ENCODE results near the gene FBXO17. TPM values are rescaled to one million over a fixed set of nuclear protein-coding genes. Genes with fewer than 3 reads are reported as not detected.
"Not testable (repeated sequence)": the region's sequence is repeated elsewhere in the genome, so short reads cannot be mapped to it uniquely, and the experiment has no call there.

Gene FBXO17, protein sequence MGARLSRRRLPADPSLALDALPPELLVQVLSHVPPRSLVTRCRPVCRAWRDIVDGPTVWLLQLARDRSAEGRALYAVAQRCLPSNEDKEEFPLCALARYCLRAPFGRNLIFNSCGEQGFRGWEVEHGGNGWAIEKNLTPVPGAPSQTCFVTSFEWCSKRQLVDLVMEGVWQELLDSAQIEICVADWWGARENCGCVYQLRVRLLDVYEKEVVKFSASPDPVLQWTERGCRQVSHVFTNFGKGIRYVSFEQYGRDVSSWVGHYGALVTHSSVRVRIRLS
- 25.2 and 82.6 TPM in 2 replicates for total RNA-seq

DNA sequence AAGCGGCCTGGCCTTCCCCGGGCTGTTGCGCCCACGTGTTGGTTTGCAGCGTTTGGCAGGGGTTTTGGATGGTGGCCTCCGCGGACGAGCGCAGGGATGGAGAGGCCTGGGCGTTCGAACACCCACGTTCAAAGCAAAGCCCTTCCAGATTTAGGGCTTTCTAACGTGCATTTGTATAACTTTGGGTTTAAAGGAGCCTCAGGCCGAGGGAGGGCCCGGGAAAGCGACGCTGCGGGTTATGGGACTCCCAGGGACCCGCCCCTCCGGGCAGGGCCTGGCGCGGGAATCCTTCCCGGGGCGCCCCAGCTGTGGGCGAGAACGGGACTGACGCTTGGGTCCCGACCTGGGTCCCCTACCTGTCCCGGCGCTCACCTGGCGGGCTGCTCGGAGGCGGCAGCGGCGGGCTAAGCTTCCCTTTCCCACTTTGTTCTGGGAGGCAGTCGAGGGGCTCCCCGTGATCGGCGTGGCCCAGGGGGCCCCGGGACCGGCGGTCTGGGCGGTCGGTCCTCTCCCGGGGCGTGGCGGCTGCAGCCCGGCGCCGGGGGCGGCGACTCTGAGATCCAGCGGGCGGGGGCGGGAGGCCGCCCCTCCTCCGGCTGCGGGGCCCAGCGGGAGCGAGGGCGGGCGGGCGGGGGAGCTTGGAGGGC, at the start of gene FBXO17:
Gene FBXO17, minus strand, starts transcription at position 529 of the 647 bp plus-strand sequence. CDS start 25,423 bp downstream, outside the sequence.
- DNase-seq (ENCODE audit: low read depth), result peak; percentile 36

DNA sequence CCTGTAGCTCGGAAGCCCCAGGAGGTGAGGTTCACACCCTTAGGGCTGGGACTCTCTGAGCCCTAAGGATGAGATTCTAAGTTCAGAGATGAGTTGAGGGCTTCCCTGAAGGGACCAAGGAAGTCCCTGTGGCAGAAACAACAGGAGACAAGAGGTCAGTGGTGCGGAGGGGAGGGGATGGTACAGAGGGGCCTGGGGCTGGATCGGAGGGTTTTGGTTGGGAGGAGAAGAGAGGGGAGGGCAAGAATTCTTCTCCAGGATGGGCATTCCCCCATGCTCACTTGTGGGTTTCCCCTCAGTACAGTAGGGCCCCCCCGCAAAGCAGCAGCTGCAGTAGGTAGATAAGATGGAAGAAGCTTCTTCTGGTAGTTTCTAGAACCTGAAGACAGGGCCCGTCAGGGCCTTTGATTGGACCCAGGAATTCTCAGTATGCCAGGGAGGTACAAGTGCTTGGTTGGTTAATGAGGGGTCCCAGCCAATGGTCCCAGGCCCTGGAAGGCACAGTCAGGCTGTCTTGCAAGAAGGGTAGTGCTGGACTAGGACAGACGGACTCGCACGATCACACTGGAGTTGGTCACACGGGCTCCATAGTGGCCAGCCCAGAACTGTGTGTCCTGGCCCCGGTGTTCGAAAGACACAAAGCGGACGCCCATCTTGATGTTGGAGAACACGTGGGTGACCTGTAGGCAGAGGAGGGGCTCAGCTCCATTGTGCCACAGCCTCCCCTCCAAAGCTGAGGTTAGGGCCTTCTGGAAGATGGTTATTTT, 49.5 kb upstream of the FBXO17 start:
- DNase-seq (ENCODE audit: low read depth), result no peak

DNA sequence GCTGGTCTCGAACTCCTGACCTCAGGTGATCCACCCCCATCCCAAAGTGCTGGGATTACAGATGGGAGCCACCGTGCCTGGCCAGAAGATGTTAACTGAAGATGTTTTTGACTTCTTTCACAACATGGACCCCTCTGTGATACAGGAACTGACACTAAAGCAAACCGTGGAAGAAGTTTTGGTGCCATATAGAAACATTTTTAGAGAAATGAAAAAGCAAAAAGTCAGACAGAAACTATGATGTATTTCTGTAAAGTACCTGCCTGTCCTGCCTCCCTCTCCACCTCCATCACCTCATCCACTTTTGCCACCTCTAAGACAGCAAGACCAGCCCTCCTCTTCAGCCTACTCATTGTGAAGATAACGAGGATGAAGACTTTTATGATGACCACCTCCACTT, 45.5 kb upstream of the FBXO17 start:
- DNase-seq (ENCODE audit: low read depth), result no peak

DNA sequence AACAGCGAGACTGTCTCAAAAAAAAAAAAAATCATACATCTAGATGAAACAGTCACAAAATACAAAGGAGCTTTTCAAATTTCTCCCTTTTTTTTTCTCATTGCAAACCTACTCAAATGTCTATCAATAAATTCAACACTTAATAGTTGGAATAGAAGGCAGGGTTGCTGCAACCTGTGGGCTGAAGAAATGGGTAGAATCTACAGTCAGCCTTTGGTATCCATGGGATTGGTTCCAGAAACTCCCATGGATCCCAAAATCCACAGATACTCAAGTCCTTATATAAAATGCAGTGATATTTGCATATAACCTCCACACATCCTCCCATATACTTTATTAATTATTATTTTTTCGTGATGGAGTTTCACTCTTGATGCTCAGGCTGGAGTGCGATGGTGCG, 42.1 kb upstream of the FBXO17 start:
- no peak for DNase-seq (ENCODE audit: low read depth)

DNA sequence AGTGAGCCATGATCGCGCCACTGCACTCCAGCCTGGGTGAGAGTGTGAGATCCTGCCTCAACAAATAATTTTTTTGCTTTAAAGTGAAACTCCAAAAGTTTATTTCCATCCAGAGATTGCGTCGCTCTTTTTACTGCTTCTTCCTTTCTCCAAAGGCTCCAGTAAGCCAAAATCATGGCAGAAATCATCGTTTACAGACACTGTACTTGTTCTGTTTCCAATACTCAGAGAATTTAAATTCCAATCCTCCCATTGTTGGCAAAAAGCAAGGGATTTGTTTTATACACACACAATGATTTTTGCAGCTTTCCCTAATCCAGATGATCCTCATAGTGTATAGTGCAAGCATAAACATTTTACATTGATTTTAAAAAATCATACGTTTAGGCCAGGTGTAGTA, 41.5 kb upstream of the FBXO17 start:
- DNase-seq (ENCODE audit: low read depth), result no peak

DNA sequence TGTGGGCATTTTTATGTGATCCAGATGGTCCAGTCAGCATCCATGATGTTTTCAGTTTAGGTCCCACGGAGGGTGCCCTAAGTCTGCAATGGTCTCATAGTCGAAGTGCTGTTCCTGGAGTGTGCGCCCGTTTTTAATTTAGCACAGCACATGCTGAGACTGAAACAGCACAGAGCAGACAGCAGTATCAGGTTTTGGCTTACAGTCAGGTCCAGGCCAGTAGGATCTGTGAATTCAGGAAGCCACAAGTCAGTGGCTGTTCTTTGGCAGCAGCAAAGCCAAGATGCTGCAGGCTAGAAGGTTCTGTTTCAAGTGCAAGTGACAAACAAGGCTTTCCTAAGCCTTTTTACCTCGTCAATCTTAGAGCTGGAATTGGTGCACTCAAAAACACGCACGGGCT, 38.5 kb upstream of the FBXO17 start:
- DNase-seq (ENCODE audit: low read depth), result no peak

DNA sequence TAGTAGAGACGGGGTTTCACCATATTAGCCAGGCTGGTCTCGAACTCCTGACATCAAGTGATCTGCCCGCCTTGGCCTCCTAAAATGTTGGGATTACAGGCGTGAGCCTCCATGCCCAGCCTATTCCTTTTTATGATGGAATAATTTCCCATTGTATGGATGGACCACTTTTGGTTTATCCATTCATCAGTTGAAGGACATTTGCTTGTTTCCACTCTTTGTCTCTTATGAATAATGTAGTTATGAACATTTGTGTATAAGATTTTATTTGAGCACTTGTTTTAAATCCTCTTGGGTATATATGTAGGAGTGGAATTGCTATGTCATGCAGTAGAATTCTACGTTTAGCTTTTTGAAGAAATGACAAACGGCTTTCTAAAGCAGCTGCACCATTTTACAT, 33.5 kb upstream of the FBXO17 start:
- no peak for DNase-seq (ENCODE audit: low read depth)

DNA sequence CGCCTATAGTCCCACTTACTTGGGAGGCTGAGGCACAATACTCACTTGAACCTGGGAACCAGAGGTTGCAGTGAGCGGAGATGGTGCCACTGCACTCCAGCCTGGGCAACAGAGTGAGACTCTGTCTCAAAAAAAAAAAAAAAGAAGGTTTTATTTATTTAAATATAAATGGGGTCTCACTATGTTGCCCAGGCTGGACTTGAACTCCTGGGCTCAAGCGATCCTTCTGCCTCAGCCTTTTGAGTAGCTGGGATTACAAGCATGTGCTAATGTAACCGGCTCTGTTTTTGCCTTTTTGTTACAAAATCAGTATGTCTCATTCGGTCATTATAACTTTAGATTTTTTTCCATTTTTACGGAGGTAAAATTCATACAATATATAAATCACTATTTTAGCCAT, 32.6 kb upstream of the FBXO17 start:
- DNase-seq (ENCODE audit: low read depth), result no peak

DNA sequence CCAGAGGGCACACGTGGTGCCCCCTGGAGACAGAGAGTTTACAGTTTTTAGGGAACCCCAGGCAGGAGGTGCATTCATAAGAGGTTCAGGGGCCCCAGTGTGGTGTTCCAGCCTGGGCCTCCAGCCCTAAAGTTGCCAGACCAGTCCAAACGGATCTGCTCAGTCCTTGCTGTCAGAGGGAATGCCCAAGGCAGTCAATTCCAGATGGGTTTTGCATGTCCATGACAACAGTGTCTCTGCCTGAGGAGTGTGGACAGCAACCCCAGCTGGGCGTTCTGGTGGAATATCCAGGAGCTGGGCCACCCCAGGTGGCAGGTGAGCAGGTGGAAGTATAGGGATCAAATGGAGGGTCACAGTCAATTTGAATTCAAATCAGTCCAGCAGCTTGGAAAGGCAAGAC, 31.6 kb upstream of the FBXO17 start:
- no peak for DNase-seq (ENCODE audit: low read depth)

DNA sequence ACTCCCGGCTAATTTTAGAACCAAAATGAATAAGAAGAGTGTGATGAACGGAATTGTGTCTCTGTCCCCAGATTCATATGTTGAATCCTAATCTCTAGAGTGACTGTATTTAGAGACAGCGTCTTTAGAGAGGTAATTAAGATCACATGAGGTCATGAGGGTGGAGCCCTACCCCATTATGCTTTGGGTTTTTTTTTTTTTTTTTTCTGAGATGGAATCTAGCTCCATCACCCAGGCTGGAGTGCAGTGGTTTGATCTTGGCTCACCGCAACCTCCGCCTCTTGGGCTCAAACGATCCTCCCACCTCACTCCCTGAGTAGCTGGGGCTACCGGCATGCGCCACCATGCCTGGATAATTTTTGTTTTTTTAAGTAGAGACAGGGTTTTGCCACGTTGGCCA, 28.9 kb upstream of the FBXO17 start:
- no peak for DNase-seq (ENCODE audit: low read depth)

DNA sequence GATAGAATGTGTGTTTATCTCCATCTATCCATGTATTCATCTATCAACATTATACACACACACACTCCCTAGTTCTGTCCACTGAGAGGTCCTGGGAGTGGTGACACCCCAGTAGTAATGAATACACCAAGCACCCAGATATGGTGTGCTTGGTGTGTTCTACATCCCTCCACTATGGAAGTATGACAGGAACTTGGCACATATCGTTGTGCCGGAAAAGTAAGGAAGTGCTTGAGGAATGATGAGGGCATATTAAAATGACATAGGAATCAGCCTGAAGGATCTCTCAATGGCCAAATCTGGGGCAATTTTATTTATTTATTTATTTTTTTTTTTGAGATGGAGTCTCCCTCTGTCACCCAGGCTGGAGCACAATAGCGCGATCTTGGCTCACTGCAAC, 28.3 kb upstream of the FBXO17 start:
- no peak for DNase-seq (ENCODE audit: low read depth)

DNA sequence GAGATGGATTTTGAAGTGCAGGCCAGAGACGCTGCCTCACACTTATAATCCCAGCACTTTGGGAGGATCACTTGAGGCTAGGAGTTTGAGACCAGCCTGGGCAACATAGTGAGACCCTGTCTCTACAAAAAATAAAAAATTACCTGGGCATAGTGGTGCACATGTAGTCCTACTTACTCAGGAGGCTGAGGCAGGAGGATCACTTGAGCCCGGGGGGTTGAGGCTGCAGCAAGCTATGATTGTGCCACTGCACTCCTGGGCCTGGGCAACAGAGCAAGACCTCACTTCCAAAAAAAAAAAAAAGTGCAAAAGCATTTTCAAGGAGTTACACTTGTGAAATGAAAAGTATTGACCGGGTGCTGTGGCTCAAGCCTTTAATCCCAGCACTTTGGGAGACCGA, 27.6 kb upstream of the FBXO17 start:
- DNase-seq (ENCODE audit: low read depth), result no peak

DNA sequence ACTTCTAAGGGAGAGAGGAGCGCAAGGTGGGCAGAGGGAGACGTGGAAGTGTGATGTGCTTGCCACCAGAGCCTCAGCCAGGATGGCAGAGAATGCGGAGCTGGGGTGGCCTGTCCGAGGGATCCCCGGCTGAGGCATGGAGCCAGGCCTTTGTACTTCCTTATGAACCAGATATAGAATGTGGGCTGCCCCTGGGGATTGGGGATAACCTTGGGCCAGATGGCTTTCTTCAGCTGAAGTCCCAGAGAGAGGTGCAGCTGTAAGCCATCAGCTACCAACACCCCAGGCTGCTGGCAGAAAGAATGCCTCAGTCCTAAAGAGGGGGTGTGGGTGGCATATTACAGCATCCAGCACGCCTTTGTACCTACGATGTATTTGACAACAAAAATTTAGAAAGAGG, 25.5 kb upstream of the FBXO17 start:
- no peak for DNase-seq (ENCODE audit: low read depth)

DNA sequence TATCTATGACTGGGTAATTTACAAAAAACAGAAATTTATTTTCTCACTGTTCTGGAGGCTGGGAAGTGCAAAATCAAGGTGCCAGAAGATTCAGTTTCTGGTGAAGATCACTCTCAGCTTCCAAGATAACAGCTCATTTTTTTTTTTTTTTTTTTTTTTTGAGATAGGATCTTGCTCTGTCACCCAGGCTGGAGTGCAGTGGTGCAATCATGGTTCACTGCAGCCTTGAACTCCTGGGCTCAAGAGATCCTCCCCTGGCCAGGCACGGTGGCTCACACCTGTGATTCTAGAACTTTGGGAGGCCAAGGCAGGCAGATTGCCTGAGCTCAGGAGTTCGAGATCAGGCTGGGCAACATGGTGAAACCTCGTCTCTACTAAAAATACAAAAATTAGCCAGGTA, 22.0 kb upstream of the FBXO17 start:
- not testable (repeated sequence) for DNase-seq (ENCODE audit: low read depth)

DNA sequence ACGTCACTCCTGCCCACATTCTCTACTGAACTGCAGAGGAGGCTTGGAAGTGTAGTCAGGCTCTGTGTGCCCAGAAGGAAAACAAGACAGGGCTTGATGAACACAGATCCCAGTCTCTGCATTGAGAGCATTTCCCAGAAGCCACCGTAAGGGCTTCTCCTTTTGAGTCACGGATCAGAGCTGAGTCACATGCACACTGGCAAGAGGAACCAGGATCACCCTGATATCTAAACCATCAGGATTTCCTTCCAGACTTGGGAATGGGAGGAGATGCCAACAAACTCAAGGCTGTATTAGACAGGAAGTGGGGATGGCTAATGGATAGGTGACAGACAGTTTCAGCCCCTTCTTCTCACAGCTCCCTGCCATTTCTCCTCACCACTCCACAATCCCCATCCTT, 17.7 kb upstream of the FBXO17 start:
- DNase-seq (ENCODE audit: low read depth), result peak; percentile 78

DNA sequence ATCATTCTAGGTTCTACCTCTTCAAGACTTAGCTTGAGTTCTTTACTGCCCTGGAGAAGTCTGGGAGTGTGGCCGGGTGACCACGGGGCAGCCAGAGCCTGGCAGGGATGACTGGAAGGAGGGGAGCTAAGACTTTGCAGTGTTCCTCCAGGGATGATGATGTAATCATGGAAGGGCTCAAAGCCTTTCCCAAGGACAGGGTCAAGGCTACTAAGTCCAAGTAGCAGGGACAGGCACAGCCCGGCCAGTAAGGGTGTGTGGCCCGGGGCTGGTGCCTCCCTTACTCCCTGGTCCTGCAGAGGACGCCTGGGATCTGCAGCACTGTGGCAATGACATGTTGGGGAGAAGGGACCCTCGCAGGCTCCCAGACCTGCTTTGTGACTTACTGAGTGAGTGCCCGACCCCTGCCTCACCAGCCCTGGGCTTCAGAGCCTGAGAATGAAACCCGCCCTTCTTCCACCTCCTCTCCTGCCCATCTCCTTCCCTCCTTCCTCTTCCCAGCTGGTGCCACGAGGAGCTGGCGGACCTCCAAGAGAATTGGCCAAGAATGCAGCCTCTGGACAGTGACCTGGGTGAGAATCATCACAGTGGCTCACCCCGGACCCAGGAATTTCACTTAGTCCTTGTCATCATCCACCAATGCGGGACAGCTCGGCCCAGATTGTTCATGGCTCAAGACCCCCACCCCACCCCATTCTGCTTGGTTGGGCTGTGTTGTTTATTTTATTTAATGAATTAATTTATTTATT, 15.6 kb upstream of the FBXO17 start:
- DNase-seq (ENCODE audit: low read depth), result peak; percentile 55

DNA sequence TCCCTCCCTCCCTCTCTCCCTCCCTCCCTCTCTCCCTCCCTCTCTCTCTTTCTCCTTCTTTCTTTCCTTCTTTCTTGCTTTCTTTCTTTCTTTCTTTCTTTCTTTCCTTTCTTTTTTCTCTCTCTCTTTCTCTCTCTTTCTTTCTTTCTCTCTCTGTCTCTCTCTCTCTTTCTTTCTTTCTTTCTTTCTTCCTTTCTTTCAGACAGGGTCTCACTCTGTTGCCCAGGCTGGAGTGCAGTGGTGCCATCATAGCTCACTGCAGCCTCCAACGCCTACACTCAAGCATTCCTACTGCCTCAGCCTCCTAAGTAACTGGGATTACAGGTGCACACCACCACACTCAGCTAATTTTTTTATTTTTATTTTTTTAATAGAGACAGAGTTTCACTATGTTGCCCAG, 14.1 kb upstream of the FBXO17 start:
- DNase-seq (ENCODE audit: low read depth), result not testable (repeated sequence)

DNA sequence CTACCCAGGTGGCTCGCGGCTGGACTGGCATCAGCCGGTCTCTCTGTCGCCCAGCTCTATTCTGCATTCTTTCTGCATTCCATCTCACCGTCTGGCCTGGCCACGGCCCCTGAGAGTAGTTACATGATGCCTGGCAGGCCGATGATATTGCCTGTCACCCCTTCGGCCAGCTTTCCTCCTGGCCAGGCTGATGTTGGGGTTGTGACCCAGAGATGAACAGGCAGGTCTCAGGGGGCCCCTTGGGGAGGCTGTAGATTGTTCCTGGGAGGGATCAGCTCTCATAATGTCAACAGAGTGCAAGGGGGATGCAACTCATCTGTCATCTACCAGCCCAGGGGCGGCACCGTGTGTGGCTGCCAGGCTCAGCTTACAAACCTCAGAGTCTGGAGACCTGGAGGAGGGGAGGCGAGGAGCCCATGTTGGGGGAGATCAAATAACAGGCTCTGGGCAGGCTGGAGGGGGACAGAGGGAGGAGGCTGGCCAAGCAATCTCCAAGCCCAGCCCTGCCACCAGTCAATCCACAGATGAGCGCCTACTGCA, 13.6 kb upstream of the FBXO17 start:
- DNase-seq (ENCODE audit: low read depth), result peak; percentile 51

DNA sequence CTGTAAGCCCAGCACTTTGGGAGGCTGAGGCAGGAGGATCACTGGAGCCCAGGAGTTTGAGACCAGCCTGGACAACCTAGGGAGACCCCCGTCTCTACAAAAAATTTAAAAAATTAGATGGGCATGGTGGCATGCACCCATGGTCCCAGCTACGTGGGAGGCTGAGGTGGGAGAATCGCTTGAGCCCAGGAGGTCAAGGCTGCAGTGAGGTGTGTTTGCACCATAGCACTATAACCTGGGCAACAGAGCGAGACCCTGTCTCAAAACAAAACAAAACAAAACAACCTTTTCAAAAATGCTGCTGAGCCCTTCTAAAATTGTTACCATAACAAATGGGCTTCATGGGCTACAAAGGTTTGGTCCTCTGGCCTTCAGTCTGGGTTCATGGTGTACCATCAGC, 13.1 kb upstream of the FBXO17 start:
- not testable (repeated sequence) for DNase-seq (ENCODE audit: low read depth)

DNA sequence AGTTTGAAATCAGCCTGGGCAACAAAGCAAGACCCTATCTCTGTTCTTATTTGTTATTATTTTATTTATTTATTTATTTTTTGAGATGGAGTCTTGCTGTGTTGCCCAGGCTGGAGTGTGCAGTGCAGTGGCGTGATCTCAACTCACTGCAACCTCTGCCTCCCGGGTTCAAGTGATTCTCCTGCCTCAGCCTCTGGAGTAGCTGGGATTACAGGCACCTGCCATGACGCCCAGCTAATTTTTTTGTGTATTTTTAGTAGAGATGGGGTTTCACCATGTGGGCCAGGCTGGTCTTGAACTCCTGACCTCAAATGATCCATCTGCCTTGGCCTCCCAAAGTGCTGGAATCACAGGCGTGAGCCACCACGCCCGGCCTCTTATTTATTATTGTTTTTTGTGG, 12.2 kb upstream of the FBXO17 start:
- DNase-seq (ENCODE audit: low read depth), result not testable (repeated sequence)

DNA sequence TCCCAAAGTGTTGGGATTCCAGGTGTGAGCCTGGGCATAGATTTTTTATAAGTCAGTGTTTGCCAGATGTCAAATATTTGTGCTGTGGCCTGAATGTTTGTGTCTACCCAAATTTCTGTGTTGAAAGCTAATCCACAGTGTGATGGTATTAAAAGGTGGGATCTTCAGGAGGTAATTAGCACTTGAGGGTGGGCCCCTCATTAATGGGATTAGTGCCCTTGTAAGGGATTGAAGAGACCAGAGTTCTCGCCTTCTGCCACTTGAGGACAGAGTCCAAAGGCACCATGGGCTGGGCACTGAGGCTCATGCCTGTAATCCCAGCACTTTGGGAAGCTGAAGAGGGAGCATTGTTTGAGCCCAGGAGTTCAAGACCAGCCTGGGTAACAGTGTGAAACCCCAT, 9.7 kb upstream of the FBXO17 start:
- no peak for DNase-seq (ENCODE audit: low read depth)
